NCI-H2227 (cell line): ENCODE measurements around the gene STX8.
"Not testable (repeated sequence)": the region's sequence is repeated elsewhere in the genome, so short reads cannot be mapped to it uniquely, and the experiment has no call there.

ENCODE experiments used
- DNase-seq: peaks from one replicate; lab custom pipeline; 2025; ENCODE audit not compliant: unreplicated experiment; lab: John Stamatoyannopoulos, UW

The STX8 gene

GRCh38 chr17:9575381-9576101 is at the start of gene STX8:
STX8 (minus strand) TSS chr17:9575820; CDS start chr17:9575808, 12 bp downstream.
- DNase-seq: peak; percentile 84

DNA sequence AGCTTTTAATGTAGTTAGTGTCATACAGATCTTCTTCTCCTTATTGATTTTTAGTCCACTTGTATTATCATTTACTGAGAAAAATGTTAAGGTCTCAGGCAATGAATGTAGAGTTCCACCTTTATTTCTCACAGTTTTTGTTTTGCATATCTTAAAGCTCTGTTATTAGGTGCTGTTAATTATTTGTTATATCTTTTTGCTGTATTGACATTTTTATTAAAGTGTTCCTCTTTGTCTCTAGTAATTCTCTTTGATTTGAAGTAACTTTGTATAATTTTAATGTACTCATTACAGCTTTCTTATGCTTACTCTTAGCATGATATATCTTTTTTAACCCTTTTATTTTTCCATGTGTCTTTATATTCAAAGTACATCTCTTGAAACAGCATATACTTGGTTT is 47.3 kb upstream of the STX8 start:
- no peak for DNase-seq

- no peak for DNase-seq
These were observed 39.9 kb upstream of the STX8 start for GRCh38 chr17:9615486-9615885.

GRCh38 chr17:9612006-9612405 is 36.4 kb upstream of the STX8 start:
- no peak for DNase-seq

DNA sequence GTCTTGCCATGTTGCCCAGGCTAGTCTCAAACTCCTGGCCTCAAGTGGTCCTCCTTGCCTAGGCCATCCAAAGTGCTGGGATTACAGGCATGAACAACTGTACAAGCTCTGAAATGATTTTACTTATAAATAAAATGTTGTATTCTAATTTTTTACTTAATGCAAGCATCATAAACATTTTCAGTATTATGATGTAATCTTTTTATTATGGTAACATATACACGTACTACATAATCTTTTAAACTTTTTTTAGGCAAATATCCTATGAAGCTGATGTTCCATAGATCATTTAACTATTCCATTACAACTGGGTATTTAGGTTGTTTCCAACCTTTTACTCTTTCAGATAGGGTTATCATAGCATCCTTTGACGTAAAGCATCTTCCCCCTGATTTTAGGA is 35.9 kb upstream of the STX8 start:
- no peak for DNase-seq

GRCh38 chr17:9607058-9607457 is 31.4 kb upstream of the STX8 start:
- not testable (repeated sequence) for DNase-seq

GRCh38 chr17:9606453-9606852 is 30.8 kb upstream of the STX8 start:
- no peak for DNase-seq

- DNase-seq: not testable (repeated sequence)
These were observed 29.0 kb upstream of the STX8 start for GRCh38 chr17:9604583-9604982.

GRCh38 chr17:9598661-9599060 is 23.0 kb upstream of the STX8 start:
- no peak for DNase-seq

GRCh38 chr17:9597638-9598037 is 22.0 kb upstream of the STX8 start:
- not testable (repeated sequence) for DNase-seq

DNA sequence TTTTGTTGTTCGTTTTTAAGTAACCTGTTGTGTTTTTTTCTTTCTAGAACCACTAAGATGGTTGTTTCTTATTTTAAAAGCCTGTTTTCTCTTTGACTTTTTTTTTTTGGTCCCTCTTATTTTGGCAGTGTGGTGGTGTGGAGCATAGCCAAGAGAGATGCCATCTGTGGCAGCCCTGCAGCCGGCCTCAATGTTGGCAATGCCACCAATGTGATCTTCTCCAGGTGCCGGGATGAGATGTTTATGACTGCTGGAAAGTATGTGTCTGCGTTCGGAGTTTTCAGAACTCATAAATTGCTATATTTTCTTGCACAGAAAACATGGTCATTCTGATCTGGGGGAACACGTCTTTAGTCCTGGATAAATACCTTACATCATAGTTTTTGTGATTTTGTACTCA is 18.4 kb upstream of the STX8 start:
- no peak for DNase-seq

DNA sequence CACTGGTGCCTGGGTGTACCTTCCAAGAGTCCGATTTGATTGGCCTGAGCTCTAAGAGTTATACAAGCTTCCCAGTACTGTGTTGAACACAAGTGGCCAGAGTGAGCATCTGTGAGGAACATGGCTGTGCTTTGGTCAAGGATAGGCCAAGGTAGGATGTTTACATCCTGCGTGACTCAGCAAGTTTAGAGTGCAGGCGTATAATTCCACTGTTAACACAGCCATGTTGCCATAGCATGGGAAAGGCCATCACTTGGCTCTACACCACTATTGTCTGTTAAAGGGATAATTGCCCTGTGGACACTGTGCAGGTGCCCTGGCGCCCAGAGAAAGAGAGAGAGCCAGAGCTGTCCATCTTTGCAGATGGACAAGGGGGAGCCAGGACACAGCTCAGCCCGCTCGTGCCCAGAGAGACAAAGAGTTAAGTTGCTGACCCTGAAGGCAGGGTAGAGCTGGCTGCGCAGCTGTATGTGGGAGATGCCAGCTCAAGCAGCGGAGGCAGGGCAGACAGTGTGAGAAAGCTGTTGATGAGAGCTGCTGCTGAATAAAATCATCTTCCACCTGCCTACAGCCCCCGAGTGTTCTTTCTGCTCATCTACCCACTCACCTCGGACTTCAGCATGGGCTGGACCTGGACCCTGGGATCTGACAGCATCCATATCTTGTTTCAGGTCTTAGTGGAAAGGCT is 12.5 kb upstream of the STX8 start:
- DNase-seq: no peak

GRCh38 chr17:9577373-9577709 is 1.7 kb upstream of the STX8 start:
- DNase-seq: no peak

DNA sequence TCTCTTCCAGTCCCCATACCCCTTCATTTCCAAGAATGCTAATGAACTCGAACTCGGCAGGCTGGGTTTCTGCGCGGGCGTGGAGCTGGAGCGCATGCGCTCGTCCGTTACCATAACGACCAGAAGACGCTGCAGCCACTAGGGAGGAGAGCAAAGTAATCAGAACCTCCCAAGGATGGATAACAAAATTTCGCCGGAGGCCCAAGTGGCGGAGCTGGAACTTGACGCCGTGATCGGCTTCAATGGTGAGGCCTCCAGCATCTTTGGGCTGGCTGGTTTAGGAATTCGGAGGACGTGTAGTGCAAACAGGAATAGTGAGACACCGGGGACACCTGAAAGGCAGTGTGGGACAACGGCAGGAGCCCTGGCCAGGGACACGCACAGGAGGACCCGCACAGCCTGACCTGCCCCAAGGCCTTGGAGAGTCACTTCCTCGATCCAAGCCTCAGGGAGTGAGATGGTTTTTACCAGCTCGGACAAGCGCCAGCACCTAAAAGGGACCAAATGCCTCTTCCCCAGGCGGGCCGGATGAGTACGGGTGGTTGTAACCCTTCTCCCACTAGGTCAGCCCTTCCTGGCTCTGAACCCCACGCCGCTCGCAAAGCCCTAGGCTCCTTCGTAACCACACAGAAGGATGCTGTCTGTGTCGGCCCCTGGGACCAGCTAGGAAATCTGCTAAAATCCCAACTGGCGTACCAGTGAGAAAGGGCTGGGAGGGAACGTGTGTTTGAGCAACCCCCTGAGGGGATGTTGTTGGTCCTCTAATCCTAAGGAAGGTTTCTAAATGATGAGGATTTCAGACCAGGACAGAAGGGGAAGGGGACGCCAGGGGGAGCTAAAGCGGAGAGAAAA is 1.1 kb upstream of the STX8 start, which contains the start of gene CFAP52:
Gene CFAP52 (plus strand): TSS at position 122 of the 852 bp plus-strand sequence. CDS start 54 bp downstream, at position 176.
- peak; percentile 74 for DNase-seq

- DNase-seq: no peak
These were observed 4.4 kb downstream of the STX8 start for GRCh38 chr17:9571201-9571600.

DNA sequence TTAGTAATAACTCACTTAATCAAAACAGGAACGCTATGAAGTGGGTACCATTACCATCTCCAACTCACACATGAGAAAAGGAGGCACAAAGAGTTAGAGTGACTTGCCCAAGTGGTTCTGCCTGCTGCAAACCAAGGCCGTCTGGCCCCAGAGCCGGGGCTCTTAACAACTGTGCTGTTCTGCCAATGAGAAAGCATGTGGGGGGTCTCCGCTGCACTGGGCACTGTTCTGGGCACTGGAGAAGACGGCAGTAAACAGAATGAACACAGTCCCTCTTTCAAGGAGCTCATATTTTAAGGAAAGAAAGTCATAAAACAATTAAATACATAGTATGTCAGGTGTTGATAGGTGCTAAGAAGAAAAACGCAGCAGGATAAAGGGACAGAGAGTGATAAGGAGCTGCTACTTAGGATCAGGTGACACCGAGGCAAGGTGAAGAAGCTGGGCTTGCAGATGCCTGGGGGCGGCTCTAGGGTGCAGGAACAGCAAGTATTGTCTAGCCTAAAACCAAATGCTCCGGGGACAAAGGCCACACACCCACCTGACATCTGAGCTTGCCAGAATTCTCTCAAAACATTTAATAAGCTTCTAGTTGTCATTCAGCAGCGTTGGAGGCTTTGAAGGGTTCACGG is 6.5 kb downstream of the STX8 start:
- DNase-seq: no peak

DNA sequence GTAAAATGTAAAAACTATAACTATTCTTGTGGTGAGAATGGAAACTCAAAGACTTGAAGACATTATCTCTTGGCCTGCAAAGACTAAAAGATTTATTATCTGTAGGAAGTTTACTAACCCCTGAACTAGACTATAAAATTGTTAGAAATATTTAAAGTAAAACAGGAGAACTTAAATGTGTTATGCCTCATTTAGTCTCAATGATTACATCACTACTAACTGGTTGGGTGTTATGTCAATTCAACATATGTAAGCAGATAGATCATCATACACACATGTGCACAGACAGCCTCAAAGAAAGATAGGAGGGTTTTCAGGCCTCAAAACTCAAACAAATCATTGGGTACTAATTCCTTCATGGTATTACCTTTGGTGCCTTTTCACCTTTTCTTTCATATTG is 7.6 kb downstream of the STX8 start:
- DNase-seq: no peak

- DNase-seq: not testable (repeated sequence)
These were observed 8.9 kb downstream of the STX8 start for GRCh38 chr17:9566739-9567138.

- no peak for DNase-seq
These were observed 9.6 kb downstream of the STX8 start for GRCh38 chr17:9566067-9566466.

GRCh38 chr17:9564104-9564503 is 11.5 kb downstream of the STX8 start:
- no peak for DNase-seq

GRCh38 chr17:9557857-9558256 is 17.8 kb downstream of the STX8 start:
- DNase-seq: no peak
